GM19351 (cell line): ENCODE data around the gene RPL27A.

ENCODE experiments used
- ATAC-seq: cut with Tn5 transposase; IDR thresholded peaks from one replicate; pipeline ENCODE4 v1.9.1; 2021; ENCODE audit warnings: mild to moderate bottlenecking, moderate library complexity; ENCODE audit not compliant: unreplicated experiment

RPL27A gene

GRCh38 chr11:8672346-8672745, 10.2 kb upstream of the RPL27A start:
- ATAC-seq = no peak

- ATAC-seq = no peak
These were observed 7.7 kb upstream of the RPL27A start for GRCh38 chr11:8674859-8675258.

GRCh38 chr11:8676458-8676857, 6.1 kb upstream of the RPL27A start:
- no peak for ATAC-seq

- ATAC-seq = no peak
These were observed 3.6 kb upstream of the RPL27A start for GRCh38 chr11:8679006-8679405.

GRCh38 chr11:8681837-8682302, 722 bp upstream of the RPL27A start:
- no peak for ATAC-seq

GRCh38 chr11:8683115-8683807, 669 bp downstream of the RPL27A start:
- no peak for ATAC-seq

- ATAC-seq = no peak
These were observed 2.2 kb downstream of the RPL27A start for GRCh38 chr11:8684600-8685290.

- ATAC-seq = no peak
These were observed 2.7 kb downstream of the RPL27A start for GRCh38 chr11:8685306-8685705.

- ATAC-seq = no peak
These were observed 3.2 kb downstream of the RPL27A start for GRCh38 chr11:8685820-8686219.

GRCh38 chr11:8686325-8686724, 3.7 kb downstream of the RPL27A start:
- no peak for ATAC-seq

- ATAC-seq = peak; percentile 91
These were observed 6.1 kb downstream of the RPL27A start for GRCh38 chr11:8688414-8689362.

- no peak for ATAC-seq
These were observed 7.2 kb downstream of the RPL27A start for GRCh38 chr11:8689726-8690255.

- no peak for ATAC-seq
These were observed 8.1 kb downstream of the RPL27A start for GRCh38 chr11:8690374-8691342.

- no peak for ATAC-seq
These were observed 9.0 kb downstream of the RPL27A start for GRCh38 chr11:8691601-8692000.

- no peak for ATAC-seq
These were observed 9.8 kb downstream of the RPL27A start for GRCh38 chr11:8692417-8692816.

- ATAC-seq = no peak
These were observed 10.5 kb downstream of the RPL27A start for GRCh38 chr11:8693010-8693551.

- no peak for ATAC-seq
These were observed 11.0 kb downstream of the RPL27A start for GRCh38 chr11:8693555-8693954.

- ATAC-seq = no peak
These were observed 11.5 kb downstream of the RPL27A start for GRCh38 chr11:8694137-8694536.

GRCh38 chr11:8697054-8697453, 14.5 kb downstream of the RPL27A start:
- ATAC-seq = no peak

GRCh38 chr11:8698379-8698851, 15.8 kb downstream of the RPL27A start:
- no peak for ATAC-seq
